NCI-H146 treated with DMSO at 0.1 percent for 48 hours (cell line): ENCODE data around the gene DYRK2.

ENCODE experiments used
- DNase-seq: peaks from one replicate; lab custom pipeline; 2025; ENCODE audit not compliant: unreplicated experiment; lab: John Stamatoyannopoulos, UW

Gene DYRK2

DNA sequence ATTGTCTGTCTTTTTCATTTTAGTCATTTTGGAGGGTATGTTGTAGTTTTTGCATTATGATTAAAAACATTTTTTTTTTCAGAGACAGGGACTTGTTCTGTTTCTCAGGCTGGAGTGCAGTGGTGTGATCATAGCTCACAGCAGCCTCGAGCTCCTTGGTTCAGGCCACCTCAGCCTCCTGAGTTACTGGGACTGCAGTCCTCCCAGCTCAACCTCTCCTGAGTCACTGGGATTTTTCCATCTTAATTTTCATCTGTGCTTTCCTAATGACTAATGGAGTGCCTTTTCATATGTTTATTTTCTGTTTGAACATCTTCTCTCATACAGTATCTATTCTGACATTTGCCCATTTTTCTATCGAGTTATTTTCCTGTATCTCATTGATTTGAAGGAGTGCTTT, 52.6 kb downstream of the DYRK2 start:
- no peak for DNase-seq

DNA sequence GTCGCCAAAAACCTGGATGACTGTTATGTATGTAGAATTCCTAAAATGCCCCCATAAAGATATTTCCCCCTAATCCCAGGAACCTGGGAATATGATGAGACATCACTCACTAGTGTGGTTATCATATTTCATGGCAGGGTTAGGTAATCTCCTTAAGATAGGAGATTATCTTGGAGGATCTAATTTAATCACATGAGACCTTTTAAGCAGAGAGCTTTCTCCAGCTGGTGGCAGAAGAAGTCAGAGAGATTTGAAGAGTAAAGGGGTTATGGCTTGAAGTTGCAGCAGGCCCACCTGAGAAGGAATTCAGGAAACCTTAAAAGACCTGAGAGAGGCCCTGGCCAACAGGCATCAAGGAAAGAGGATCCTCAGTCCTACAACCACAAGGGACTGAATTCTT, 53.6 kb downstream of the DYRK2 start:
- no peak for DNase-seq

DNA sequence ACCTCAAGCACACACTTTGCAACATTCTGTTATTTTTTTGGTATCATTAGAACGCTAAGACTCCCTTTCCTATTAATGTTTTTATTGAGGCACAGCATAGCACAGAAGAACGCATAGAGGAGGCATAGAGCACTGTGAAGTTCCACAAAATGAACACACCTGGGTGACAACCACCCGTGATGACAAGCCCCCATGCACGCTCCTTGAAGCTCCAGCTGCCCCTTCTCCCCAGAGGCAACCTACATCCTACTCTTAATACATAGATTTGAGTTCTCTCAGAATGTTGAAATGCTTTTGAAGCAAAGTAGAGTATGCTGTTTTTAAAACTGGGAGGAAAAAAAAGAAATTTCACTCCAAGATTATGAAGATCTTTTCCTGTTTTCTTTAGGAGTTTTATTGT, 55.5 kb downstream of the DYRK2 start:
- no peak for DNase-seq

DNA sequence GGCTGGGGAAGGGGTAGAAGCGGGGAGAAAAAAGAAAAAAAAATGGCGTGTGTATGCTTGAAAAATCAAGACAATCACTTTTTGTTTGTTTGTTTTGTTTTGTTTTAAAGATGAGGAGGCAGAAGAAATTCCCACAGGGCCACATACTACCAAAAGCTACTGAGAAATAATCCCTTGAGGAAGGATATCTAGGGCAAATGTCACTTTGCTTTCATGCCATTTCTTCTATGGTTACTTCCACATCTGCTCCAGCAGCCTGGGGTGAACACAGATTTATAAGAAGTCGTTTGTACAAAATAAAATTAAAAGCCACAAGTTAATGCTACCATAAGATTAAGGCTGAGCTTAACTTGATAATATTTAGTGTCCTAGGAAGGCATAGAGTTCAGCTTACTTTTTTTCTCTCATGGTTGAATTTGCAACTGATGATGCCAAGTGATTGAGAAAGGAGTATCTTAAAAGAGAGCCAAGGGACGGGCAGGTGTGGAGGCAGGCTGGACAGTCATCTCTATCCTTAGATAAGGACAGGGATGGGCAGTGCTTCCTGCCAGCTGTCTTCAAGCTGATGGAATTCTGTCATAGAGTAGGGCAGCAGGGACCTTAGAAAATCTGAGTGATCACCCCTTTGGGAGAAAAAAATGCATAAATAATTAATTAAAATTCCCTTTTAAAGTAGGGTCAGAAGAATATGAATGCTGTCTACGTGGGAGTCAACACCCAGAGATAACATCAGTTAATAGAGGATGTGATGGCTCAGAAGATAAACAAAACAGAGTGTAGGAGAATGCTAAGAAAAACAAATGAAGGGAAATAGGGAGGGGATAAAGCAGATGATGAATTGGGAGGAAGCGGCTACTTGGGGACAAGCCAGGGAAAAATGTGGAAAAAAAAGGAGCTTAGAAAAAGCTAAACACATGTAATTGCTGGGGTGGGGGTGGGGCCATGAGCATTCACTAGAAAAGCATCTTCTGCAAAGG, 57.1 kb downstream of the DYRK2 start:
- no peak for DNase-seq

DNA sequence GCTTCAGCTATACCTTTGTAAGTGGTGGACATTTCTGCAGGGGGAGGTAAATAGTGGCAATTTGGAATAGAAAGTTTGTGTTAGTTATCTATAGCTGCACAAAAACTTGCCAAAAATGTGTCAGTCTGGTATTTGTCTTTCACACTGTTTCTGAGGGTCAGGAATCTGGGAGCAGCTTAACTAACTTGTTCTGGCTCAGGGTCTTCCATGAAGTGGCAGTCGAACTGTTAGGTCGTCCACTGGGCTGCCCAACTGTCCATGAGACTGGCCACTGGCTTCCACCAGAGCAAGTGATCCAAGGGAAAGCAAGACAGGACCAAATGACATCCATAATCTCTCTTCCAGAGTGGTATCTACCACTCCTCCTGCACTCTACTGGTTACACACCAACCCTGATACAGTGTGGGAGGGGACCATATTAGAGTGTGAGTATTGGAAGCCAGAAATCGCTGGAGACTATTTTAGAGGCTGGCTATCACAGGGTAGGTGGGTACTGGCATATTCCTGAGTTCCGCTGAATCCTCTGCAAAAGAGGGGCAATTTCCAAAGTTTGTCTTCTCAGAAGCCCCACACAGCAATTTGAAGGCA, 60.9 kb downstream of the DYRK2 start:
- no peak for DNase-seq

DNA sequence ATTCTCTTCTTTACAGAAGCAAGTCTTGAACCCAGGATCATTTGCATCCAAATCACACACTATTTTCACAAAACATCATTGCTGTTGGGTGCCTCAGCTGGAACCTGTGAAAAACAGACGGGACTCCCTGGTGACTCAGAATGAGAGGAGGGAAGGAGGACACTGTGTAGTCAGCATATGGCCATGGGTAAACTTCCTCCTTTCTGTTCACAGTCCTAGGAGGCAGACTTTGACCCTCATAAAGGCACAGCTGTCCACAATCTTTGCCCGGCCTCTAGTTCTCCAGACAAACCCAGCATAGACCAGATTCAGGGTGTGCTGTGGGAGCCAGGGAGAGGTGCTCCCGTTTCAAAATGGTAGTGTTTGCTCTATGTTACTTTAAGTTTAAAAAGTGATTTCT, 62.0 kb downstream of the DYRK2 start:
- no peak for DNase-seq

DNA sequence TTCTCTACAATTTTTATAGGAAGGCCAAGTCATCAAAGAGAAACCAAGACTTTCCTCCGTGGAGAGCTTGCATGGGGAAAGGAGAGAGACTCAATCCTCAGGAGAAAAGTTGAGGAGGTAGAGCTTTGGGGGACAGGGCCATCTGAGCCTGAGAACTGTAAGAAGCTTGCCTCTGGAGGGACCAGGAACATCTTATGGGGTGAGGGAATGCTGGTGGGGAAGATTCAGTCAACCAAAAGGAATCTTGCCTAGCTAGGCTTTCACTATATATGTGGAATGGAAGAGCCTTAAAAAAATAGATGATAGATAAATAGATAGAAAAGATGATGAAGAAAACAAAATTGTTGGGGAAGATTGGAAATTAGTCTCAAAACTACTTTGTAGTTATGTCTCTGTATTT, 63.5 kb downstream of the DYRK2 start:
- no peak for DNase-seq

DNA sequence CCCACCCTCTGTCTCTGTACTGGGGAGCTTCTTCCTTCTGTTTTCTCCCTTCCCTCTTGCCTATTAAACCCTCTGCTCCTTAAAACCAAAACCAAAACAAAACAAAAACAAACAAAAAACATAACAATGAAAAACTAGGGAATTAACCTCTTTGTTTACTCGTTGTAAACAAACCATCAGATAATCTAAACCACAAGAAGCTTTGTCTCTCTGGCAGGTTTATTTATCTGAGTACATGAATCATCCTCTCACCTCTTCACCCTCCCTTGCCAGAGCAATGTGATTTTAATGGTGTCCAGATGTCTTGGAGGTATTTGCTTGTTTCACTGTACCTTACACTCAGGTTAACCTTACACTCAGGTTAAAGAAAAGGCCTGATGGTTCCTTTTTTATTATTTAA, 66.1 kb downstream of the DYRK2 start:
- DNase-seq = peak; percentile 7
